Measurements from ENCODE around the gene CNBD2. TPM values are rescaled to one million over a fixed set of nuclear protein-coding genes. Genes with fewer than 3 reads are reported as not detected.
A peak's percentile ranks its signal among the peaks of the same experiment; 100 is the strongest.

Gene CNBD2
- total RNA-seq, 2 experiments from 2014 or later = 2.9 to 3.5 TPM

DNA sequence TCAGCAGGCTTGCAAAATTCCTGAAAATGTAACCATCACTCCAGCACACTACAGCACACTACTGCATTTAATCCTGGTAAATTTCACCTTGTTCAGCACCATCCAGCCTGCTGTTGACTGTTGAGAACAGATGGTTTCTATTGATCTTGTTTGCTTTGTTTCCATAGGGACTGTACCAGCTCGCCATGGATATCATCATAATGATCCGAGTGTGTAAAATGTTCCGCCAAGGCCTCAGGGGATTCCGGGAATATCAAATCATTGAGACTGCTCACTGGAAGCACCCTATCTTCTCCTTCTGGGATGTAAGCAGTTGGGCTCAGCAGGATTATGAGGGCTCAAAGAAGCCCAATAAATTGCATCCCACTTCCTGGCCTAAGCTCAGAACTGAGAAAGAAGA lies 4.1 kb downstream of the CNBD2 start:
- no peak for DNase-seq
- ATAC-seq = no peak
- H3K27me3 Mint-ChIP-seq = no peaks in the 10 kb centered on the region
- H3K4me3 Mint-ChIP-seq = no peak overlapping the region
- no peak overlapping the region for H3K27ac Mint-ChIP-seq
- no peaks in the 10 kb centered on the region for H3K9me3 Mint-ChIP-seq (ENCODE audit: low read depth)
- intact Hi-C loops (cut with DNase I, micrococcal nuclease) = no loop called here
- POLR2A ChIA-PET = no interaction called here
- no peaks in the 10 kb centered on the region for H3K4me1 Mint-ChIP-seq
- CTCF ChIA-PET = interaction anchor here (0.7 kb wide), 1 partner anchor 12 kb away, joined by 3 read pairs; no protein-coding TSS in a partner anchor
- no peaks in the 10 kb centered on the region for H3K36me3 Mint-ChIP-seq (ENCODE audit: low read depth)

DNA sequence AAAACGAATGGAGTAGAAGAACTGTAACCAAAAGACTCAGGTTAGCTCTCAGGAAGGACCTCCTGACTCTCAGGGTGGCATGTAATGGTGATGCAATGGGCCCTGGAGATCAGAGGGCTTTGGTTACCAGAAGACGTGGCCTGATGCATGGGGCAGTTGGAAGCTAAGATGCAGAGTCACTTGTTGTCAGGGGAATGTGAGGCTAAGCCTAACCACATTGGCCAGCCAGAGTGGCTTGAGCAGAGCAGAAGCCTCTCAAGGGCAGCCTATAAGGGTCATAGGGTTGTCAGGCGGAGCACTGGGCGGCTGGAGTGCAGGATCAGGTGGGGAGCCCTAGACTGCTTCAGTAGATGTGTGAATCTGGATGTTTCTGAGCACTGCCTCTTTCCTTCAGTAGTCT lies 5.9 kb downstream of the CNBD2 start:
- H3K27me3 Mint-ChIP-seq = no peaks in the 10 kb centered on the region
- ATAC-seq (no peak), DNase-seq (no peak)
- POLR2A ChIA-PET = no interaction called here
- CTCF ChIA-PET = interaction anchor here (0.6 to 1.1 kb wide), 2 partner anchors 17 to 532 kb away, joined by 3 to 4 read pairs; no protein-coding TSS in a partner anchor
- no peak overlapping the region for H3K27ac Mint-ChIP-seq
- no peaks in the 10 kb centered on the region for H3K36me3 Mint-ChIP-seq (ENCODE audit: low read depth)
- H3K4me1 Mint-ChIP-seq = no peaks in the 10 kb centered on the region
- no peak overlapping the region for H3K4me3 Mint-ChIP-seq
- intact Hi-C loops (cut with DNase I, micrococcal nuclease) = no loop called here
- H3K9me3 Mint-ChIP-seq (ENCODE audit: low read depth) = no peaks in the 10 kb centered on the region

DNA sequence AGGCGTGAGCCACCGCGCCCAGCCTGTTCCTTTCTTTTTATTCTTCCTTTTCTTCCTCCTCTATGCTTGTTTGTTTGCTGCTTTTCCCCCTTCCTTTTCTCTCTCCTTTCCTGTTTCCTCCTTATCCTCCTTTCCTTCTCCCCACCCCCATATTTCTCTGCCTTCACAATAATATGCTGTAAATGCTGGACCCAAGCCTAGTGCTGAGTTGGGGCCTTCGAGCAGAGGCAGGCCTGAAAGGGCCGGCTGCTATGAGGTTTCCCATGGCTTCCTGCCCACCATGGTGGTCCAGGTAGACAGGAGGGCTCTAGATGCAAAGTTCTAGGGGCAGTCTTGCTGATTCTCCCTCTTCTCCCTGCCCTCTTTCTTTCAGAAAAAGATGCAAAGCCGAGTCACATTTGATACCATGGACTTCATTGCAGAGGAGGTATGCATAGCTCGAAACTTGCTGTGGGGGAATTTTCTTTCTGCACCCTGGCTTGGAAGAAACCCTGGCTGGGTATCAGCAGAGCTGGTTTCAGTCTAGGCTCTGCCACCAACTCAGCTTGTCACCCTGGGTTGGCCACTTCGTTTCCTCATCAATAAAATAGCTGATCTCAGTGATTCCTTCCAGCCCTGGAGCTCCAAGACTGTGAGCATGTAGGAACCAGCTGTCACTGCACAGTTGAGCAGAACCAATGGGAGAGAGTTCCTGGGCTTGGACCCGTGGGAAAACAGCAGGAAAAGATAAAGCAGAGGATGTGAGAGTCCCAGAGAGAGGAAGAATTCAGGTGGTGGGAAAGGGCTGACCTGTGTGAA lies 7.4 kb downstream of the CNBD2 start:
- POLR2A ChIA-PET = no interaction called here
- DNase-seq = no peak
- intact Hi-C loops (cut with DNase I, micrococcal nuclease) = no loop called here

GRCh38 chr20:35978041-35978513 lies 9.7 kb downstream of the CNBD2 start:
- H3K4me3 Mint-ChIP-seq = no peak overlapping the region
- intact Hi-C loops (cut with DNase I, micrococcal nuclease) = no loop called here
- no peak for DNase-seq
- no peaks in the 10 kb centered on the region for H3K36me3 Mint-ChIP-seq (ENCODE audit: low read depth)
- no peaks in the 10 kb centered on the region for H3K4me1 Mint-ChIP-seq
- ATAC-seq = no peak
- no peaks in the 10 kb centered on the region for H3K9me3 Mint-ChIP-seq (ENCODE audit: low read depth)
- H3K27me3 Mint-ChIP-seq = no peaks in the 10 kb centered on the region
- ChIA-PET CTCF (interaction anchor here (0.8 to 5.6 kb wide), 3 partner anchors 9 to 15 kb away, joined by 3 to 36 read pairs (median 8); partner anchors contain the start of gene CNBD2), POLR2A (no interaction called here)
- H3K27ac Mint-ChIP-seq = no peak overlapping the region

More for the DNA sequence above, 7.4 kb downstream of the CNBD2 start:
- no peak for ATAC-seq
- Mint-ChIP-seq H3K4me3 (no peak overlapping the region), H3K27me3 (no peaks in the 10 kb centered on the region), H3K9me3 (ENCODE audit: low read depth) (no peaks in the 10 kb centered on the region), H3K27ac (no peak overlapping the region), H3K4me1 (no peaks in the 10 kb centered on the region), H3K36me3 (ENCODE audit: low read depth) (no peaks in the 10 kb centered on the region)
- CTCF ChIA-PET = interaction anchor here (0.8 to 1.4 kb wide), 2 partner anchors 17 to 21 kb away, joined by 3 to 6 read pairs; partner anchors contain the start of gene SCAND1

GRCh38 chr20:35979544-35979943 lies 11.2 kb downstream of the CNBD2 start:
- no peaks in the 10 kb centered on the region for H3K9me3 Mint-ChIP-seq (ENCODE audit: low read depth)
- H3K4me1 Mint-ChIP-seq = no peaks in the 10 kb centered on the region
- H3K4me3 Mint-ChIP-seq = no peak overlapping the region
- no peaks in the 10 kb centered on the region for H3K36me3 Mint-ChIP-seq (ENCODE audit: low read depth)
- ATAC-seq = no peak
- intact Hi-C loops (cut with DNase I, micrococcal nuclease) = no loop called here
- ChIA-PET POLR2A (no interaction called here), CTCF (interaction anchor here (0.7 to 5.6 kb wide), 3 partner anchors 11 to 159 kb away, joined by 4 to 36 read pairs (median 4); no protein-coding TSS in a partner anchor)
- no peak overlapping the region for H3K27ac Mint-ChIP-seq
- H3K27me3 Mint-ChIP-seq = no peaks in the 10 kb centered on the region
- no peak for DNase-seq

DNA sequence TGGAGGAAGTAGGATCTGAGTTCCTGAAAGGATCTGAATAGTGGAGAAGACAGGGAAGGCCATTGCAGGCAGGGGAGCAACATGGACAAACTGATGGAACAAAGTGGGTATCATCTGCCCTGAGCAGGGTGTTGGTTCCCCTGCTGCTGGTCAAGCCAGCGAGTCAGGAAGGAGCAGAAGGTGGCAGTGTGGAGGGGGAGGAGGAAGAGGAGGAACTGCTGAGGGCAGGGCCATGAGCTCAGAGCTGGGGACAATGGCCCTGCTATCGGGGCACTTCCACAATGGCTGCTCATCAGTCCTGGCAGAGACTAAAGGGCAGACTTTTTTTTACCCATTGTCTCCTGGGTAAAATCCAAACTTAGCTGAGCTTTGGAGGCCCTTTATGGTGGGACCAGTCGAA lies 13.6 kb downstream of the CNBD2 start:
- Mint-ChIP-seq H3K4me3 (no peak overlapping the region), H3K4me1 (no peaks in the 10 kb centered on the region), H3K9me3 (ENCODE audit: low read depth) (no peaks in the 10 kb centered on the region), H3K27me3 (no peaks in the 10 kb centered on the region), H3K36me3 (ENCODE audit: low read depth) (no peaks in the 10 kb centered on the region), H3K27ac (no peak overlapping the region)
- ChIA-PET CTCF (interaction anchor here (0.6 to 5.6 kb wide), 3 partner anchors 11 to 633 kb away, joined by 3 to 36 read pairs (median 3); no protein-coding TSS in a partner anchor), POLR2A (interaction anchor here (0.6 kb wide), 1 partner anchor 29 kb away, joined by 3 read pairs; no protein-coding TSS in a partner anchor)
- DNase-seq = no peak
- ATAC-seq = no peak
- intact Hi-C loops (cut with DNase I, micrococcal nuclease) = no loop called here

GRCh38 chr20:35984382-35984781 lies 16.0 kb downstream of the CNBD2 start:
- DNase-seq (no peak), ATAC-seq (no peak)
- no peaks in the 10 kb centered on the region for H3K27me3 Mint-ChIP-seq
- ChIA-PET POLR2A (no interaction called here), CTCF (interaction anchor here (0.6 to 1.5 kb wide), 4 partner anchors 9 to 91 kb away, joined by 3 to 9 read pairs (median 3); partner anchors contain the start of gene CNBD2)
- no peaks in the 10 kb centered on the region for H3K36me3 Mint-ChIP-seq (ENCODE audit: low read depth)
- H3K4me1 Mint-ChIP-seq = no peaks in the 10 kb centered on the region
- no peak overlapping the region for H3K27ac Mint-ChIP-seq
- H3K9me3 Mint-ChIP-seq (ENCODE audit: low read depth) = no peaks in the 10 kb centered on the region
- H3K4me3 Mint-ChIP-seq = no peak overlapping the region
- intact Hi-C loops (cut with DNase I, micrococcal nuclease) = no loop called here

DNA sequence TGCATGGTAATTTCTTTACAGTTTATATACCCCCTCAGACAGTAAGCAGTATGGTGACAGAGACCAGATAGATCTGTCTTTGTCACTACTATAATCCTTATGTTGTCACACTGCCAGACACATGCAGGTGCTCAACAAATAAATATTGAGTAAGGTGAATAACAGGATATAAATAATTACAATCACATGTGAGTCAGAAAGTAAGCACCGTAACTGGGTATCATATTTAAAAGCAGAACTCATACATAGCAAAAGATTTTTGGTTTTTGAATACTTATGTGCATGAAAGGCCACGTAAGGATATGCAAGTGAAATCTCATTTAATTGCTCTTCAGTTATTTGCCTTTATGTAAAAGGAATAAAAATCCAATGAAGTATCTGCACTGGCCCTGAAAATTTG lies 17.4 kb downstream of the CNBD2 start:
- Mint-ChIP-seq H3K4me1 (no peaks in the 10 kb centered on the region), H3K27me3 (peaks cover 3% of the 10 kb centered on the region), H3K36me3 (ENCODE audit: low read depth) (no peaks in the 10 kb centered on the region), H3K27ac (no peak overlapping the region), H3K4me3 (no peak overlapping the region), H3K9me3 (ENCODE audit: low read depth) (no peaks in the 10 kb centered on the region)
- CTCF ChIA-PET = interaction anchor here (1.5 kb wide), 1 partner anchor 18 kb away, joined by 3 read pairs; the partner anchor contains the start of gene CNBD2
- ATAC-seq = no peak
- DNase-seq = no peak
- POLR2A ChIA-PET = no interaction called here
- intact Hi-C loops (cut with DNase I, micrococcal nuclease) = no loop called here

- ChIA-PET POLR2A (no interaction called here), CTCF (interaction anchor here (0.6 to 3.6 kb wide), 2 partner anchors 99 to 150 kb away, joined by 3 to 36 read pairs; no protein-coding TSS in a partner anchor)
- Mint-ChIP-seq H3K9me3 (ENCODE audit: low read depth) (no peaks in the 10 kb centered on the region), H3K27ac (no peak overlapping the region), H3K4me1 (peaks cover 4% of the 10 kb centered on the region), H3K27me3 (peaks cover 3% of the 10 kb centered on the region), H3K36me3 (ENCODE audit: low read depth) (no peaks in the 10 kb centered on the region), H3K4me3 (no peak overlapping the region)
- no peak for ATAC-seq
- intact Hi-C loops (cut with DNase I, micrococcal nuclease) = no loop called here
- no peak for DNase-seq
Observed at GRCh38 chr20:35988910-35989463, 20.6 kb downstream of the CNBD2 start.

- Mint-ChIP-seq H3K27ac (no peak overlapping the region), H3K9me3 (ENCODE audit: low read depth) (no peaks in the 10 kb centered on the region), H3K27me3 (peaks cover 3% of the 10 kb centered on the region), H3K4me3 (no peak overlapping the region), H3K4me1 (peaks cover 4% of the 10 kb centered on the region), H3K36me3 (ENCODE audit: low read depth) (no peaks in the 10 kb centered on the region)
- CTCF ChIA-PET = interaction anchor here (0.6 to 4.4 kb wide), 29 partner anchors 9 to 257 kb away, joined by 3 to 39 read pairs (median 4); partner anchors contain the start of gene CNBD2
- POLR2A ChIA-PET = interaction anchor here (0.5 kb wide), 1 partner anchor 83 kb away, joined by 3 read pairs; no protein-coding TSS in a partner anchor
- intact Hi-C loops (cut with DNase I, micrococcal nuclease) = loop anchor here in 1 of 2 experiments (10.0 kb wide), 1 partner anchor 454 kb away; no protein-coding TSS in a partner anchor
- DNase-seq (peak; percentile 41), ATAC-seq (no peak)
Observed at GRCh38 chr20:35991142-35991771, 22.9 kb downstream of the CNBD2 start.
